Measurements from ENCODE around the gene IQSEC3.

The IQSEC3 gene

GRCh38 chr12:157644-158043 is 91.1 kb downstream of the IQSEC3 start:
- no peak for TF ChIP-seq CTCF (IDR thresholded peaks at IDR 0.05)
- Histone ChIP-seq H3K27me3 (no peaks in the 10 kb centered on the region), H3K4me1 (ENCODE audit: control insufficient read depth in 1 of 2, insufficient read depth in 1 of 2, low read depth in 1 of 2, low read length in 1 of 2) (no peaks in the 10 kb centered on the region), H3K36me3 (no peaks in the 10 kb centered on the region), H3K9me3 (no peaks in the 10 kb centered on the region), H3K27ac (no peak overlapping the region), H3K4me3 (ENCODE audit: low read depth in 1 of 2, low read length in 1 of 2) (no peak overlapping the region)

GRCh38 chr12:159156-159782 is 92.7 kb downstream of the IQSEC3 start:
- no peak overlapping the region for H3K4me3 ChIP-seq (ENCODE audit: low read depth in 1 of 2, low read length in 1 of 2)
- no peaks in the 10 kb centered on the region for H3K27me3 ChIP-seq
- H3K4me1 ChIP-seq (ENCODE audit: control insufficient read depth in 1 of 2, insufficient read depth in 1 of 2, low read depth in 1 of 2, low read length in 1 of 2), result no peaks in the 10 kb centered on the region
- H3K27ac ChIP-seq, result no peak overlapping the region
- H3K9me3 ChIP-seq, result no peaks in the 10 kb centered on the region
- TF ChIP-seq CTCF (IDR thresholded peaks at IDR 0.05), result no peak
- H3K36me3 ChIP-seq, result no peaks in the 10 kb centered on the region

- Histone ChIP-seq H3K36me3 (no peaks in the 10 kb centered on the region), H3K27ac (no peak overlapping the region), H3K4me1 (ENCODE audit: control insufficient read depth in 1 of 2, insufficient read depth in 1 of 2, low read depth in 1 of 2, low read length in 1 of 2) (no peaks in the 10 kb centered on the region), H3K4me3 (ENCODE audit: low read depth in 1 of 2, low read length in 1 of 2) (no peak overlapping the region), H3K27me3 (no peaks in the 10 kb centered on the region), H3K9me3 (no peaks in the 10 kb centered on the region)
- no peak for TF ChIP-seq CTCF (IDR thresholded peaks at IDR 0.05)
Observed at GRCh38 chr12:160858-161257, 94.3 kb downstream of the IQSEC3 start.

- Histone ChIP-seq H3K4me3 (ENCODE audit: low read depth in 1 of 2, low read length in 1 of 2) (no peak overlapping the region), H3K36me3 (no peaks in the 10 kb centered on the region), H3K9me3 (no peaks in the 10 kb centered on the region), H3K27me3 (no peaks in the 10 kb centered on the region), H3K4me1 (ENCODE audit: control insufficient read depth in 1 of 2, insufficient read depth in 1 of 2, low read depth in 1 of 2, low read length in 1 of 2) (no peaks in the 10 kb centered on the region), H3K27ac (no peak overlapping the region)
- TF ChIP-seq CTCF (IDR thresholded peaks at IDR 0.05), result no peak
Observed at GRCh38 chr12:161823-162222, 95.3 kb downstream of the IQSEC3 start.

GRCh38 chr12:162467-163307 is 96.1 kb downstream of the IQSEC3 start:
- Histone ChIP-seq H3K4me3 (ENCODE audit: low read depth in 1 of 2, low read length in 1 of 2) (no peak overlapping the region), H3K9me3 (no peaks in the 10 kb centered on the region), H3K27ac (no peak overlapping the region), H3K27me3 (no peaks in the 10 kb centered on the region), H3K4me1 (ENCODE audit: control insufficient read depth in 1 of 2, insufficient read depth in 1 of 2, low read depth in 1 of 2, low read length in 1 of 2) (no peaks in the 10 kb centered on the region), H3K36me3 (no peaks in the 10 kb centered on the region)
- no peak for TF ChIP-seq CTCF (IDR thresholded peaks at IDR 0.05)
